Measurements from ENCODE around the gene LARGE1. TPM values are rescaled to one million over a fixed set of nuclear protein-coding genes. Genes with fewer than 3 reads are reported as not detected.

LARGE1 gene
- polyA plus RNA-seq, 3 donors, result 0.05 to 0.13 TPM; not detected in 1

- H3K9me3 Mint-ChIP-seq, result peaks cover 3 to 17% (median 5%) of the 10 kb centered on the region in 7 donors
Measured at GRCh38 chr22:33470456-33470855, 449.8 kb downstream of the LARGE1 start.

GRCh38 chr22:33467620-33468095 is 452.6 kb downstream of the LARGE1 start:
- DNase-seq, result no peak
- Mint-ChIP-seq H3K27me3 (ENCODE audit: low read depth in 3 of 3) (peaks cover 0 to 5% (median 1%) of the 10 kb centered on the region in 3 donors), H3K4me3 (no peak overlapping the region), H3K4me1 (no peaks in the 10 kb centered on the region), H3K27ac (no peak overlapping the region), H3K36me3 (no peaks in the 10 kb centered on the region), H3K9me3 (peaks cover 3 to 12% (median 5%) of the 10 kb centered on the region in 7 donors)
- WGBS (ENCODE audit: insufficient coverage), result 93% methylated on average over 5 of the region's 5 CpGs
- intact Hi-C loops (cut with micrococcal nuclease), result no loop called here
- no peak for TF ChIP-seq CTCF (IDR thresholded peaks at IDR 0.05)
- Histone ChIP-seq H3K4me1 (ENCODE audit: control insufficient read depth in 1 of 2, insufficient read depth in 2 of 2, low read length in 2 of 2) (no peaks in the 10 kb centered on the region), H3K27ac (ENCODE audit: low read depth in 1 of 2, low read length in 2 of 2) (no peak overlapping the region), H3K36me3 (replicated peaks in 1 of 2; ENCODE audit: control insufficient read depth in 1 of 2, insufficient read depth in 2 of 2, low read length in 2 of 2) (no peaks in the 10 kb centered on the region), H3K79me2 (ENCODE audit: insufficient read depth, low read length) (no peaks in the 10 kb centered on the region), H2AFZ (ENCODE audit: insufficient read depth, low read depth, low read length, poor library complexity, severe bottlenecking) (no peak overlapping the region), H3K4me3 (replicated peaks in 1 of 3; ENCODE audit: low read depth in 2 of 3, low read length in 3 of 3) (no peak overlapping the region), H3K27me3 (ENCODE audit: control insufficient read depth in 2 of 2, insufficient read depth in 2 of 2, low read length in 2 of 2) (no peaks in the 10 kb centered on the region), H4K20me1 (ENCODE audit: insufficient read depth, low read length) (no peaks in the 10 kb centered on the region), H3K9ac (ENCODE audit: insufficient read depth, low read length, poor library complexity, severe bottlenecking) (no peak overlapping the region), H3K9me3 (replicated peaks in 1 of 2; ENCODE audit: control insufficient read depth in 1 of 2, insufficient read depth in 1 of 2, low read length in 2 of 2) (peaks cover 0 to 6% of the 10 kb centered on the region in 2 donors), H3K4me2 (replicated peaks; ENCODE audit: extremely low read depth, low read length, poor library complexity, severe bottlenecking) (no peak overlapping the region)

More at GRCh38 chr22:33470456-33470855, 449.8 kb downstream of the LARGE1 start:
- no peak overlapping the region for H3K4me3 Mint-ChIP-seq
- no peak for DNase-seq
- H3K9ac ChIP-seq (ENCODE audit: insufficient read depth, low read length, poor library complexity, severe bottlenecking), result no peak overlapping the region
- peaks cover 0 to 5% of the 10 kb centered on the region in 2 donors for H3K9me3 ChIP-seq (replicated peaks in 1 of 2; ENCODE audit: control insufficient read depth in 1 of 2, insufficient read depth in 1 of 2, low read length in 2 of 2)
- TF ChIP-seq CTCF (IDR thresholded peaks at IDR 0.05), result no peak
- no peak overlapping the region for H3K27ac ChIP-seq (ENCODE audit: low read depth in 1 of 2, low read length in 2 of 2)
- H3K4me1 ChIP-seq (ENCODE audit: control insufficient read depth in 1 of 2, insufficient read depth in 2 of 2, low read length in 2 of 2), result no peaks in the 10 kb centered on the region
- no peaks in the 10 kb centered on the region for H3K79me2 ChIP-seq (ENCODE audit: insufficient read depth, low read length)
- H3K27ac Mint-ChIP-seq, result peak overlapping the region in 1 of 7 donors; percentile 41
- no peak overlapping the region for H3K4me2 ChIP-seq (replicated peaks; ENCODE audit: extremely low read depth, low read length, poor library complexity, severe bottlenecking)
- no peaks in the 10 kb centered on the region for H3K36me3 Mint-ChIP-seq
- H4K20me1 ChIP-seq (ENCODE audit: insufficient read depth, low read length), result no peaks in the 10 kb centered on the region
- H3K4me1 Mint-ChIP-seq, result no peaks in the 10 kb centered on the region
- 72% methylated on average over 6 of the region's 6 CpGs for WGBS (ENCODE audit: insufficient coverage)
- H3K4me3 ChIP-seq (replicated peaks in 1 of 3; ENCODE audit: low read depth in 2 of 3, low read length in 3 of 3), result no peak overlapping the region
- peaks cover 1 to 6% (median 4%) of the 10 kb centered on the region in 3 donors for H3K27me3 Mint-ChIP-seq (ENCODE audit: low read depth in 3 of 3)
- intact Hi-C loops (cut with micrococcal nuclease), result no loop called here
- H2AFZ ChIP-seq (ENCODE audit: insufficient read depth, low read depth, low read length, poor library complexity, severe bottlenecking), result no peak overlapping the region
- H3K27me3 ChIP-seq (ENCODE audit: control insufficient read depth in 2 of 2, insufficient read depth in 2 of 2, low read length in 2 of 2), result no peaks in the 10 kb centered on the region
- no peaks in the 10 kb centered on the region for H3K36me3 ChIP-seq (replicated peaks in 1 of 2; ENCODE audit: control insufficient read depth in 1 of 2, insufficient read depth in 2 of 2, low read length in 2 of 2)
